ENCODE measurements around the gene ZNF189. TPM values are rescaled to one million over a fixed set of nuclear protein-coding genes. Genes with fewer than 3 reads are reported as not detected.

The ZNF189 gene
- total RNA-seq, 1 donor from 2014 or later, result 30.1 TPM

- TF ChIP-seq CTCF (IDR thresholded peaks at IDR 0.05; ENCODE audit: partially characterized antibody, unreplicated experiment), result no peak
- H3K4me1 Mint-ChIP-seq (ENCODE audit: low read depth, unreplicated experiment), result no peaks in the 10 kb centered on the region
- no peak for DNase-seq
- no peak overlapping the region for H3K4me3 Mint-ChIP-seq (ENCODE audit: unreplicated experiment)
- peaks cover 1% of the 10 kb centered on the region for H3K27me3 Mint-ChIP-seq (ENCODE audit: unreplicated experiment)
- H3K9me3 Mint-ChIP-seq (ENCODE audit: unreplicated experiment), result peaks cover 29% of the 10 kb centered on the region
- no peak overlapping the region for H3K27ac Mint-ChIP-seq (ENCODE audit: unreplicated experiment)
- H3K36me3 Mint-ChIP-seq (ENCODE audit: unreplicated experiment), result peaks cover 75% of the 10 kb centered on the region
These were observed 9.9 kb downstream of the ZNF189 start for GRCh38 chr9:101408374-101409078.

GRCh38 chr9:101409079-101409477, 10.4 kb downstream of the ZNF189 start:
- no peak overlapping the region for H3K27ac Mint-ChIP-seq (ENCODE audit: unreplicated experiment)
- peaks cover 29% of the 10 kb centered on the region for H3K9me3 Mint-ChIP-seq (ENCODE audit: unreplicated experiment)
- peaks cover 1% of the 10 kb centered on the region for H3K27me3 Mint-ChIP-seq (ENCODE audit: unreplicated experiment)
- H3K4me3 Mint-ChIP-seq (ENCODE audit: unreplicated experiment), result no peak overlapping the region
- H3K36me3 Mint-ChIP-seq (ENCODE audit: unreplicated experiment), result peaks cover 71% of the 10 kb centered on the region
- no peak for DNase-seq
- no peak for TF ChIP-seq CTCF (IDR thresholded peaks at IDR 0.05; ENCODE audit: partially characterized antibody, unreplicated experiment)
- H3K4me1 Mint-ChIP-seq (ENCODE audit: low read depth, unreplicated experiment), result no peaks in the 10 kb centered on the region

GRCh38 chr9:101414839-101415238, 16.2 kb downstream of the ZNF189 start:
- H3K9me3 Mint-ChIP-seq (ENCODE audit: unreplicated experiment), result peaks cover 4% of the 10 kb centered on the region
- H3K4me3 Mint-ChIP-seq (ENCODE audit: unreplicated experiment), result no peak overlapping the region
- peaks cover 1% of the 10 kb centered on the region for H3K27me3 Mint-ChIP-seq (ENCODE audit: unreplicated experiment)
- H3K27ac Mint-ChIP-seq (ENCODE audit: unreplicated experiment), result no peak overlapping the region
- no peak for TF ChIP-seq CTCF (IDR thresholded peaks at IDR 0.05; ENCODE audit: partially characterized antibody, unreplicated experiment)
- no peak for DNase-seq
- H3K4me1 Mint-ChIP-seq (ENCODE audit: low read depth, unreplicated experiment), result no peaks in the 10 kb centered on the region
- H3K36me3 Mint-ChIP-seq (ENCODE audit: unreplicated experiment), result peaks cover 31% of the 10 kb centered on the region

- H3K4me1 Mint-ChIP-seq (ENCODE audit: low read depth, unreplicated experiment), result no peaks in the 10 kb centered on the region
- peaks cover 4% of the 10 kb centered on the region for H3K9me3 Mint-ChIP-seq (ENCODE audit: unreplicated experiment)
- peaks cover 27% of the 10 kb centered on the region for H3K36me3 Mint-ChIP-seq (ENCODE audit: unreplicated experiment)
- H3K4me3 Mint-ChIP-seq (ENCODE audit: unreplicated experiment), result no peak overlapping the region
- H3K27ac Mint-ChIP-seq (ENCODE audit: unreplicated experiment), result no peak overlapping the region
- no peak for TF ChIP-seq CTCF (IDR thresholded peaks at IDR 0.05; ENCODE audit: partially characterized antibody, unreplicated experiment)
- DNase-seq, result no peak
- no peaks in the 10 kb centered on the region for H3K27me3 Mint-ChIP-seq (ENCODE audit: unreplicated experiment)
These were observed 16.9 kb downstream of the ZNF189 start for GRCh38 chr9:101415578-101415977.

- DNase-seq, result no peak
- no peak for TF ChIP-seq CTCF (IDR thresholded peaks at IDR 0.05; ENCODE audit: partially characterized antibody, unreplicated experiment)
- Mint-ChIP-seq H3K27me3 (ENCODE audit: unreplicated experiment) (peaks cover 4% of the 10 kb centered on the region), H3K4me1 (ENCODE audit: low read depth, unreplicated experiment) (peaks cover 2% of the 10 kb centered on the region), H3K9me3 (ENCODE audit: unreplicated experiment) (no peaks in the 10 kb centered on the region), H3K4me3 (ENCODE audit: unreplicated experiment) (no peak overlapping the region), H3K27ac (ENCODE audit: unreplicated experiment) (no peak overlapping the region), H3K36me3 (ENCODE audit: unreplicated experiment) (peaks cover 21% of the 10 kb centered on the region)
These were observed 18.7 kb downstream of the ZNF189 start for GRCh38 chr9:101417389-101417788.
